ENCODE results near the gene HTR2B. TPM values are rescaled to one million over a fixed set of nuclear protein-coding genes. Genes with fewer than 3 reads are reported as not detected.
A peak's percentile ranks its signal among the peaks of the same experiment; 100 is the strongest.
"Not testable (repeated sequence)": the region's sequence is repeated elsewhere in the genome, so short reads cannot be mapped to it uniquely, and the experiment has no call there.

HTR2B gene
- total RNA-seq, 3 donors from 2014 or later: 0.17 to 4.1 (median 0.22) TPM

- ATAC-seq (no peak), DNase-seq (no peak)
- H3K9me3 ChIP-seq: peaks cover 21% of the 10 kb centered on the region
- no peaks in the 10 kb centered on the region for H3K36me3 ChIP-seq (ENCODE audit: low read depth)
- TF ChIP-seq, protein P1, sequence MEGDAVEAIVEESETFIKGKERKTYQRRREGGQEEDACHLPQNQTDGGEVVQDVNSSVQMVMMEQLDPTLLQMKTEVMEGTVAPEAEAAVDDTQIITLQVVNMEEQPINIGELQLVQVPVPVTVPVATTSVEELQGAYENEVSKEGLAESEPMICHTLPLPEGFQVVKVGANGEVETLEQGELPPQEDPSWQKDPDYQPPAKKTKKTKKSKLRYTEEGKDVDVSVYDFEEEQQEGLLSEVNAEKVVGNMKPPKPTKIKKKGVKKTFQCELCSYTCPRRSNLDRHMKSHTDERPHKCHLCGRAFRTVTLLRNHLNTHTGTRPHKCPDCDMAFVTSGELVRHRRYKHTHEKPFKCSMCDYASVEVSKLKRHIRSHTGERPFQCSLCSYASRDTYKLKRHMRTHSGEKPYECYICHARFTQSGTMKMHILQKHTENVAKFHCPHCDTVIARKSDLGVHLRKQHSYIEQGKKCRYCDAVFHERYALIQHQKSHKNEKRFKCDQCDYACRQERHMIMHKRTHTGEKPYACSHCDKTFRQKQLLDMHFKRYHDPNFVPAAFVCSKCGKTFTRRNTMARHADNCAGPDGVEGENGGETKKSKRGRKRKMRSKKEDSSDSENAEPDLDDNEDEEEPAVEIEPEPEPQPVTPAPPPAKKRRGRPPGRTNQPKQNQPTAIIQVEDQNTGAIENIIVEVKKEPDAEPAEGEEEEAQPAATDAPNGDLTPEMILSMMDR (IDR thresholded peaks at IDR 0.05): no peak
- H3K4me3 ChIP-seq: no peak overlapping the region
- intact Hi-C loops (cut with DNase I, micrococcal nuclease): loop anchor here in 1 of 2 donors (10.0 kb wide), 1 partner anchor 312 kb away; no protein-coding TSS in a partner anchor
- H3K4me1 ChIP-seq (ENCODE audit: low read depth): peaks cover 6% of the 10 kb centered on the region
These were observed 22.1 kb downstream of the HTR2B start for GRCh38 chr2:231102772-231103171.

GRCh38 chr2:231100990-231101389 is 23.9 kb downstream of the HTR2B start:
- TF ChIP-seq, protein P1 (IDR thresholded peaks at IDR 0.05): no peak

GRCh38 chr2:231100321-231100720 is 24.5 kb downstream of the HTR2B start:
- H3K4me3 ChIP-seq; H3K4me1 ChIP-seq (ENCODE audit: low read depth); H3K36me3 ChIP-seq (ENCODE audit: low read depth): not testable (repeated sequence)
- DNase-seq: peak in 1 of 3 donors; percentile 29
- peaks cover 21% of the 10 kb centered on the region for H3K9me3 ChIP-seq
- peak; percentile 76 for ATAC-seq
- intact Hi-C loops (cut with DNase I, micrococcal nuclease): loop anchor here in 1 of 2 donors (10.0 kb wide), 1 partner anchor 314 kb away; no protein-coding TSS in a partner anchor

More at GRCh38 chr2:231100990-231101389, 23.9 kb downstream of the HTR2B start:
- intact Hi-C loops (cut with DNase I, micrococcal nuclease): loop anchor here in 1 of 2 donors (10.0 kb wide), 1 partner anchor 314 kb away; no protein-coding TSS in a partner anchor
- DNase-seq (no peak), ATAC-seq (peak; percentile 56)
- Histone ChIP-seq H3K9me3 (peaks cover 21% of the 10 kb centered on the region), H3K36me3 (ENCODE audit: low read depth) (no peaks in the 10 kb centered on the region), H3K4me1 (ENCODE audit: low read depth) (peaks cover 6% of the 10 kb centered on the region), H3K4me3 (no peak overlapping the region)

- H3K36me3 ChIP-seq (ENCODE audit: low read depth): no peaks in the 10 kb centered on the region
- peaks cover 21% of the 10 kb centered on the region for H3K9me3 ChIP-seq
- DNase-seq: peak in 1 of 3 donors; percentile 35
- ATAC-seq: no peak
- H3K4me3 ChIP-seq: no peak overlapping the region
- TF ChIP-seq, protein P1 (IDR thresholded peaks at IDR 0.05): no peak
- intact Hi-C loops (cut with DNase I, micrococcal nuclease): loop anchor here in 1 of 2 donors (10.0 kb wide), 1 partner anchor 315 kb away; no protein-coding TSS in a partner anchor
- H3K4me1 ChIP-seq (ENCODE audit: low read depth): peaks cover 10% of the 10 kb centered on the region
These were observed 24.9 kb downstream of the HTR2B start for GRCh38 chr2:231099918-231100317.

- Histone ChIP-seq H3K4me3 (no peak overlapping the region), H3K4me1 (ENCODE audit: low read depth) (peaks cover 14% of the 10 kb centered on the region), H3K9me3 (peaks cover 12% of the 10 kb centered on the region), H3K36me3 (ENCODE audit: low read depth) (no peaks in the 10 kb centered on the region)
- DNase-seq (peak in 1 of 3 donors; percentile 24), ATAC-seq (peak; percentile 93)
- TF ChIP-seq, protein P1 (IDR thresholded peaks at IDR 0.05): no peak
- intact Hi-C loops (cut with DNase I, micrococcal nuclease): no loop called here
These were observed 30.0 kb downstream of the HTR2B start for GRCh38 chr2:231094736-231095346.

DNA sequence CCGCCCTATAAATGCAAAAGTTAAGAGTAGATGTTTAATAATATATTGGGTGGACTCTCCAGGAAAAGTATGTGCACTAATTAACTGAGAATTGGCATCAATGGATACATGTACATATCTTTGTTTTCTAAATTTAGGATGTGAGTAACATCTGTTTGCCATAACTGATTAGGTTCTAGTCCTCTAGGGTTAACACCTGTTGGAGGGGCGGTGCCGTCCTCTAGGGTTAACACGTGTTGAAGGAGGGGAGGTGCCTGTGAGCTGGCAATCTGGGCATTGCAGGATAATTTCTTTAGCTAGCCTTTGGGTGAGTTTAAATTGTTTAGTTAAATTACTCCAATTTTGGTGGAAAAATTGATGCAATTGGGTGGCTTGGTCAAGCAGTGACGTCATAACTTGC is 30.9 kb downstream of the HTR2B start:
- ATAC-seq (peak; percentile 67), DNase-seq (peak; percentile 65 to 67 (median 66))
- Histone ChIP-seq H3K4me1 (ENCODE audit: low read depth) (peaks cover 19% of the 10 kb centered on the region), H3K9me3 (peaks cover 4% of the 10 kb centered on the region), H3K36me3 (ENCODE audit: low read depth) (no peaks in the 10 kb centered on the region), H3K4me3 (no peak overlapping the region)
- TF ChIP-seq, protein P1 (IDR thresholded peaks at IDR 0.05): no peak
- intact Hi-C loops (cut with DNase I, micrococcal nuclease): no loop called here
